ENCODE results near the gene PIN4. TPM values are rescaled to one million over a fixed set of nuclear protein-coding genes. Genes with fewer than 3 reads are reported as not detected.

Gene PIN4
- total and polyA plus RNA-seq, 9 donors: 5.3 to 33.6 (median 10.1) TPM

DNA sequence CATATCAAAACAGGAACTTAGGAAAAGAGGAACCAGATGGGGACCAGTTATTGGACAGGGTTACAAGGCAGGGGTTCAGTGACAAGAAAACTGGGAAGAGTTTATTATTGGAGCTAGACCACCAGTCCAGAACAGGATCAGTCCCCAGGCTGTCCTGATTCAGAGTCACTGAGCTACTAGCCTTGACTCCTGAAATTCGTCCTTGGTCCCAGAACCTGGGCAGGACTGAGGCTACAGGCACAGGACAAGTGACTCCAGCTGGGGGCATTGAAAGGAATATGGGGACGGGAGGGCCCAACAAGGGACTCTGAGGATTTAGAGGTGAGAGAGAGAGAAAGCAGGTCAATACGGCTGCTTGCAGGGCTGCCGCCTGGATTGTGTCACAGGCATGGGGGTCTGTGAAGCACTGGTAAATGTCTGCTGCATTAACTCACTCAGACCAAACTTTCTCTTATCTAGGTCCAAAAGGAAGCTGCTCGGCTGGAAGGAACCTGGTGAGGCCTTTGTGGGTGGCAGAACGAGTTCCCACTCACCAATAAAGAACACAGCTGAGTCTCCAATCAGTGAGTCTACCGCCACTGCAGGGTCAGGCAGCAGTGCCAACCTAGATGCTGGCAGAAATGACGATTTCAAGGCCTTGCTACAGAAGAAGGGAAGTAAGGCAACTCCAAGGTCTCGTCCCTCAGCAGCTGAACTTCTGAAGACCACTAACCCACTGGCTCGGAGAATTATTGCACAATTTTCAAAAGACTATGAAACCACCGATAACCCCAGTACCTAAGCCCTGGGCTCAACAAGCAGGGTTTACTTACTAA is 38.6 kb upstream of the PIN4 start:
- intact Hi-C loops (cut with DNase I): no loop called here
- TF ChIP-seq, protein P1, sequence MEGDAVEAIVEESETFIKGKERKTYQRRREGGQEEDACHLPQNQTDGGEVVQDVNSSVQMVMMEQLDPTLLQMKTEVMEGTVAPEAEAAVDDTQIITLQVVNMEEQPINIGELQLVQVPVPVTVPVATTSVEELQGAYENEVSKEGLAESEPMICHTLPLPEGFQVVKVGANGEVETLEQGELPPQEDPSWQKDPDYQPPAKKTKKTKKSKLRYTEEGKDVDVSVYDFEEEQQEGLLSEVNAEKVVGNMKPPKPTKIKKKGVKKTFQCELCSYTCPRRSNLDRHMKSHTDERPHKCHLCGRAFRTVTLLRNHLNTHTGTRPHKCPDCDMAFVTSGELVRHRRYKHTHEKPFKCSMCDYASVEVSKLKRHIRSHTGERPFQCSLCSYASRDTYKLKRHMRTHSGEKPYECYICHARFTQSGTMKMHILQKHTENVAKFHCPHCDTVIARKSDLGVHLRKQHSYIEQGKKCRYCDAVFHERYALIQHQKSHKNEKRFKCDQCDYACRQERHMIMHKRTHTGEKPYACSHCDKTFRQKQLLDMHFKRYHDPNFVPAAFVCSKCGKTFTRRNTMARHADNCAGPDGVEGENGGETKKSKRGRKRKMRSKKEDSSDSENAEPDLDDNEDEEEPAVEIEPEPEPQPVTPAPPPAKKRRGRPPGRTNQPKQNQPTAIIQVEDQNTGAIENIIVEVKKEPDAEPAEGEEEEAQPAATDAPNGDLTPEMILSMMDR (IDR thresholded peaks at IDR 0.05): no peak
- no peak for TF ChIP-seq EP300 (IDR thresholded peaks at IDR 0.05)
- TF ChIP-seq POLR2A (IDR thresholded peaks at IDR 0.05): no peak
- H3K4me1 ChIP-seq (ENCODE audit: insufficient read depth): no peaks in the 10 kb centered on the region
- no peak for DNase-seq
- 61 to 71% (median 62%) methylated on average over 11 of the region's 11 CpGs for WGBS, 3 donors
- no peaks in the 10 kb centered on the region for H3K9me3 ChIP-seq
- H3K27ac ChIP-seq: no peak overlapping the region
- H3K36me3 ChIP-seq: no peaks in the 10 kb centered on the region
- no peak overlapping the region for H3K4me3 ChIP-seq
- no peaks in the 10 kb centered on the region for H3K27me3 ChIP-seq

DNA sequence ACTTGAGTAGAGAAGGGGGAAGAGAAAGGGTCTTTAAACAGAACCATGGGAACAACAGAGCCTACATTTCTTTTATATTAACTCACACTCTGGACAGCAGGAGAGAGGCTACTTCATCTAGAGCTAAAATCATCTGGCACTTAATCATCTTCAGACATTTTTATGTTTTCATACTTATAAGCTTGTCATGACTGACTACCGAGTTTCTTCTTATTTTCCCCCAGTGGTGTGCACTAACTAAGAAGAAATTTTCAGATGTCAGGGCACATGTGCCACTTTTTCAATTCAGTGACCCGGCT is 38.0 kb upstream of the PIN4 start:
- Histone ChIP-seq H3K27ac (no peak overlapping the region), H3K9me3 (no peaks in the 10 kb centered on the region), H3K4me1 (ENCODE audit: insufficient read depth) (no peaks in the 10 kb centered on the region), H3K4me3 (no peak overlapping the region), H3K27me3 (no peaks in the 10 kb centered on the region), H3K36me3 (no peaks in the 10 kb centered on the region)
- WGBS, 3 donors: 61 to 63% (median 61%) methylated on average over 2 of the region's 2 CpGs
- TF ChIP-seq POLR2A (IDR thresholded peaks at IDR 0.05) (no peak), EP300 (IDR thresholded peaks at IDR 0.05) (no peak)
- TF ChIP-seq, protein P1 (IDR thresholded peaks at IDR 0.05): no peak
- DNase-seq: no peak
- intact Hi-C loops (cut with DNase I): no loop called here

DNA sequence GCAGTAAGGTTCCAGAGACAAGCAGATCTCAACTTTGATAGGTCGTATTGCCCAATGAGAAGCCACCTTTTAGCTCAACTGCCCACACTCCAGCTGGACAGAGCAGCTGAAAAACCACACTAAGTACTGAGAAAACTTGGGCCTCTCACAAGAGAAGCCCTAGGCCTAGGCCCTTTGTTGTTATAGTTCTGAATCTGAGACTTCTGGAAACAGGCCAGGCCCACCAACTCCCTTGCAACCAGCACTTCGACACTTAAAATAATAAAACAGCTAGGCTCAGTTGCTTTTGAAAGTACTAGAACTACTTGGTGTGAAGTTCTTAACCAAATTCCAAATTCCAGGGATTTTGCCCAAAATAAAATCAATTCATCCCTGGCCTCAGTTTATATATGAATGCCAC is 36.4 kb upstream of the PIN4 start:
- no peak overlapping the region for H3K4me3 ChIP-seq
- H3K27me3 ChIP-seq: no peaks in the 10 kb centered on the region
- no peaks in the 10 kb centered on the region for H3K4me1 ChIP-seq (ENCODE audit: insufficient read depth)
- intact Hi-C loops (cut with DNase I): no loop called here
- 25 to 32% (median 29%) methylated on average over 2 of the region's 2 CpGs for WGBS, 3 donors
- H3K27ac ChIP-seq: no peak overlapping the region
- no peak for DNase-seq
- no peaks in the 10 kb centered on the region for H3K9me3 ChIP-seq
- TF ChIP-seq, protein P1 (IDR thresholded peaks at IDR 0.05): no peak
- TF ChIP-seq EP300 (IDR thresholded peaks at IDR 0.05) (no peak), POLR2A (IDR thresholded peaks at IDR 0.05) (no peak)
- no peaks in the 10 kb centered on the region for H3K36me3 ChIP-seq

DNA sequence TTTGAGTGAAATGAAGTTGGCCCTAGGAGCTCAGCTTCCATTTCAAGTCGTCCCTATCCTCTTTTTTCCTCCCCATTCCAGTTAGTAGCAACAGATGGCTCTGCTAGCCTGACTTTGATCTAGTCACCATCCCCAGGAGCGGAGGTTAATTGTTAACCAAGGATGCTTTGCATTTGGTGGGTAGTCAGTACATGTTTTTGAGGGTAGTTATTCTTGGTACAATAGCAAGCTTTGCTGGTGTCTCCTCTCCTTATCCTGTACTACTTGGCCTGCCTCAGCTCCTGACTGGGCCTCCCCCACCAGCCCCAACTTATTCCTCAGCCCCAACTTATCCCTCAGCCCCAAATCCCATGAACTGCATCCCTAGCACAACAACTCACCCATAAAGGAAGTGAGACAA is 35.0 kb upstream of the PIN4 start:
- H3K27ac ChIP-seq: no peak overlapping the region
- intact Hi-C loops (cut with DNase I): no loop called here
- TF ChIP-seq EP300 (IDR thresholded peaks at IDR 0.05) (no peak), POLR2A (IDR thresholded peaks at IDR 0.05) (no peak)
- TF ChIP-seq, protein P1 (IDR thresholded peaks at IDR 0.05): no peak
- no peaks in the 10 kb centered on the region for H3K4me1 ChIP-seq (ENCODE audit: insufficient read depth)
- H3K36me3 ChIP-seq: no peaks in the 10 kb centered on the region
- WGBS, 3 donors: 56 to 71% (median 62%) methylated on average over 2 of the region's 2 CpGs
- no peak overlapping the region for H3K4me3 ChIP-seq
- no peak for DNase-seq
- no peaks in the 10 kb centered on the region for H3K9me3 ChIP-seq
- H3K27me3 ChIP-seq: no peaks in the 10 kb centered on the region
